HG03342 (cell line): ENCODE data around the gene CAB39.
"Not testable (repeated sequence)": the region's sequence is repeated elsewhere in the genome, so short reads cannot be mapped to it uniquely, and the experiment has no call there.

Source experiments
- ATAC-seq: cut with Tn5 transposase; IDR thresholded peaks from one replicate; pipeline ENCODE4 v1.9.1; 2021; ENCODE audit warnings: mild to moderate bottlenecking, moderate library complexity; ENCODE audit not compliant: unreplicated experiment

The CAB39 gene

GRCh38 chr2:230682546-230682945 lies 30.1 kb upstream of the CAB39 start:
- no peak for ATAC-seq

DNA sequence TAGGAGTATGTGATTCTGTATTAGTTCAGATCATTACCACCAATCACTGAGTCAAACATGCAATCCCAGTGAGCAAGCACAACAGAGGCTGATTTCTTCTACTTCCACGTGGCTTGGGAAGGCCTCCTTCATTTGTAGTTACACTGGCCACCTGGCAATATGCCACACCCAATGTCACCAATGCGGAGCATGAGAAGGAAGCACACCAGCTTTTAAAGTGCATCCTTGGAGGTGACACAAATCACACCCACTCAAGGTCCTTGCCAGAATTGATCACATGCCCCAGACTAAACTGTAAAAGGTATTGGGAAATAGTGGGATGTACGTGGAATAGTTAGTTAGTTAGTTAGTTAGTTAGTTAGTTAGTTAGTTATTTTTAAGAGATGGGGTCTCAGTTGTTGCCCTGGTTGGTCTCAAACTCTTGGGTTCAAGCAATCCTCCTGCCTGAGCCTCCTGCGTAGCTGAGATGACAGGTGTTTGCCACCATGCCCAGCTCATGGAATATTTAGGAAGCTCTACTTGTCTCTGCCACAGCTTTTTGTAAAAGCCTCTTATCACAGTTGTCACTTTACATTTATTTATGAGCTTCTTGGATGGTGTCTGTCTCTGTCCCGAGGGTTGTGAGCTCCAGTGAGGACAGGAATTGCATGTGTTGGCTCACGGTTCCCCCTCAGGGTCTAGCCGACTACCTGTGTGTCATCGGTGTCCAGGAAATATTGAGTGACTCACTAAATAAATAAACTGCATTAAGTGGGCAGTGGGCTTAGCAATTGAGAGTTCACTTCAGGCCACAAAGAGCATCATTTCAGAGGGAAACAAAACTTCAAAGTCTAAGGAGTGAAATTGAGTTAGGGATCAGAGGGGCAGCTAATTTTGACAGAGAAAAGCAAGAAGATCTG lies 28.1 kb upstream of the CAB39 start:
- no peak for ATAC-seq

DNA sequence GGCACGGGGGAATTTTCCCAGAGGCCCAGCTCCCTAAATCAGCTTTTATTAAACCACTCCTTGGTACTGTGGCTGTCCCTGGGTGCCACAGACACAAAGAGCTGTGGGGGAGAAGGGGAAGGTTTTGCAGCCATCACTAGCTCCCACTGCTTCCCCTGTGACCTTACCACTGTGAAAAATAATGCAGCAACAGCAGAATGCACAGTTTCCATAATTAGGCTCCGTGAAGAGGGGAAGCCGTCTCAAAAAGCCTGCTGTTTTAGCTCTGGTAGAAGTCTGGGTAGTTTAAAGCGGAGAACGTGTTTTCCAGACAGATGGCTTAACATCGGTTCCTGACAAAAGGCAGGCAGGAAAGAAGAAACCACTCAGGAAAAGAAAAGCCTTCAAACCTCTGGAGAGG lies 27.5 kb upstream of the CAB39 start:
- ATAC-seq, result no peak

DNA sequence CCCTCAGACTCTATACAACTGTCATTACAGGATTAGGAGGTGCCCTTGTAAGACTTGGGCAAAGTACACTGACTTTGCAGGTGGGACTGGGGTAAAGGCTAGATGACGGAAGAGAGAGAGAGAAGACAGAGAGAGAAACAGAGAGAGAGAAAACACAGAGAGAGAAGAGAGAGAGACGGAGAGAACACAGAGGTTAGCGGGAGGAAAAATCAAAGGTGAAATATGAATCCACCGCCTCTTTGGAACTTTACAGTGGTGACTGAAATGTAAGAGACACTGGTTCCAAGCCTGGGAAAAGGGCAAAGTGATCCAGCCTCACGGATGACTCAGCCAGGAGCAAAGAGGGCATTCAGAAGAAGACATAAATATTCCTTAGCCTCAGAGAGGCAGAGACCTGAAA lies 25.1 kb upstream of the CAB39 start:
- ATAC-seq, result no peak

DNA sequence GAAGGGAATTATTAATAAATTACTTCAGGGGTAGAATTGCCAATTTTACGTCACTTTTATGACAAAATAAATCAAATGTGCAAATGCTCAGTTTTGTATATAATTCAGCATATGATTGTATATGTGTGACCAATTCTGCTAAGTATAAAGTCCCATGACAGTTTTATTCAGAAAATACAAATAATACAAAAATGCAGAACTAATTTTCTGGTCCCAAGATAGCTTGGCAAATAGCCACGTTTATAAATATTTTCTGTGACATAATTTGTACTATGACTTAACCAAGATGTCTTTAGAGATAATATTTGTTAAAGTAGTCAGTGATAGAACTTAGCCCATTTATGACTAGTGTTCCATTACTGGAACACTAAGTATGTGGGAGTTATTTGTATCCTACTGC lies 24.2 kb upstream of the CAB39 start:
- ATAC-seq, result no peak

- ATAC-seq, result no peak
These were observed 22.2 kb upstream of the CAB39 start for GRCh38 chr2:230690439-230690838.

GRCh38 chr2:230691005-230691647 lies 21.5 kb upstream of the CAB39 start:
- ATAC-seq, result no peak

- no peak for ATAC-seq
These were observed 19.9 kb upstream of the CAB39 start for GRCh38 chr2:230692760-230693159.

GRCh38 chr2:230693411-230693810 lies 19.2 kb upstream of the CAB39 start:
- ATAC-seq, result no peak

GRCh38 chr2:230694241-230694640 lies 18.4 kb upstream of the CAB39 start:
- ATAC-seq, result peak; percentile 63

GRCh38 chr2:230695551-230695950 lies 17.1 kb upstream of the CAB39 start:
- no peak for ATAC-seq

DNA sequence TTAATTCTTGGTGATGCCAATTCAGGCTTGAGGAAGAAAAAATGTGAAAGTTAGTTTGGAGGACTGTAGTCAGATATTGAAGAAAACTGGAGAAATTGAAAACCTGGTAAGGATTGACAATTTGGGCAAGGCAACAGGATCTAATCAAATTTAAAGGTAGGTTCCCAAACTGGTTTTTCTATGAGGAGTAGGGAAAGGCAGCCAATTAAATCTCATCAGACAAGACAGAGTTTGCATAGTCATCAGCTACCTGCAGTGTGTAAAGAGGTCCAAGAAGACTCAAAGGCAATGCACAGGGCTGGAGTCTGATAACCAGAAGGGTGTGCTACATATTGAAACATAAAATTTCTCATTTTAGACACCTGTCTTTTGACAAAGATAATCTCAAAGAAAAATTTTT lies 16.0 kb upstream of the CAB39 start:
- no peak for ATAC-seq

GRCh38 chr2:230697676-230698075 lies 15.0 kb upstream of the CAB39 start:
- no peak for ATAC-seq

DNA sequence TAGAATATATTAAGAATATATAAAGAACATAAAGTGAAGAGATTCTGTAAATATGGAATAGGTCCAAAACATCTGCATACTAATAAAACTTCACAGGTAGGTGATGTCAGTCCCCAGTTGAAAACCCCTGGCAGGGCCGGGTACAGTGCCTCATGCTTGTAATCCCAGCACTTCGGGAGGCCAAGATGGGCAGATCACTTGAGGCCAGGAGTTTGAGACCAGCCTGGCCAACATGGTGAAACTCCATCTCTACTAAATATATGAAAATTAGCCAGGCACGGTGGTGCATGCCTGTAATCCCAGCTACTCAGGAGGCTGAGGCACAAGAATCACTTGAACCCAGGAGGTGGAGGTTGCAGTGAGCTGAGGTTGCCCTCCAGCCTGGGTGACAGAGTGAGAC lies 13.9 kb upstream of the CAB39 start:
- not testable (repeated sequence) for ATAC-seq

- no peak for ATAC-seq
These were observed 12.2 kb upstream of the CAB39 start for GRCh38 chr2:230700447-230700846.

- no peak for ATAC-seq
These were observed 11.3 kb upstream of the CAB39 start for GRCh38 chr2:230701308-230701707.

DNA sequence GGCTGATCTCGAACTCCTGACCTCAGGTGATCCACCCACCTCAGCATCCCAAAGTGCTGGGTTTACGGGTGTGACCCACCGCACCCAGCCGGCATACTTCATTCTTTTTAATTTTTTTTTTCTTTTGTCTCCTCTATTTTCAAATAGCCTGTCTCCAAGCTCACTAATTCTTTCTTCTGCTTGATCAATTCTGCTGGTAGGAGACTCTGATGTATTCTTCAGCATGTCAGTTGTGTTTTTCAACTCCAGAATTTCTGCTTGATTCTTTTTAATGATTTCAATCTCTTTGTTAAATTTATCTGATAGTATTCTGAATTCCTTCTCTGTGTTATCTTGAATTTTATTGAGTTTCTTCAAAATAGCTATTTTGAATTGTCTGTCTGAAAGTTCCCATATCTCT lies 10.2 kb upstream of the CAB39 start:
- ATAC-seq, result not testable (repeated sequence)

DNA sequence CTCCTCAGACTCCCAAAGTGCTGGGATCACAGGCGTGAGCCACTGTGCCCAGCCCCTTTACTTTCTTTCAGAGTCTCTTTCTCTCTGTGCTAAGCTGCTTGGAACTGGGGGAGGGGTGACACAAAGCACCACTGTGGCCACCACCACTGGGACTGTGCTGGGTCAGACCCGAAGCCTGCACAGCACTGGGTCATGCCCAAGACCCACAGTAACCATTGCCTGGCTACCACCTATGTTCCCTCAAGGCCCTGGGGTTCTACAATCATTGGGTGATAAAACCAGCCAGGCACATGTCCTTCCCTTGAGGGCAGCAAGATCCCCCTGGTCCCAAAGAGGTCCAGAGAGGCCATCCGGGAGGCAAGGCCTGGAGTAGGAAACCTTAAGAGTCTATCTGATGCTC lies 9.1 kb upstream of the CAB39 start:
- ATAC-seq, result no peak

- ATAC-seq, result no peak
These were observed 6.6 kb upstream of the CAB39 start for GRCh38 chr2:230706053-230706521.

DNA sequence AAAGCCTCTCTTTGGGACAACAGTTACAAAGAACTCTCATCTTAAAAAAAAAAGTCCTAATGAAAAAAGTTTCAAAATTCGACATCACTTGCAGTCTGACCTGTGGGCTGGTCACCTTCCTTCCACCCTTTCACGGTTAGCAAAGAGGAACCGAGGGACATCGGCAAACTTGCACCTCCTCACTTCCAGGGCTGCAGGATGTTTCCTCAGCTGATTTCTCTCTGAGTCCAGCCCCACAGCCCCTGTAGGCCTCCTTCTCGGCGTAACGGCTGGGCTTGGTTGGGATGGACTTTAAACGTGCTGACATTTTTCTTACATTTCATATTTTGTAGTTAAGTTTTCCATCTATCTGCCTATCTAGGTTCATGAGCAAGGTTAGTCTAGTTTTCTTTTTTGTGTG lies 5.7 kb upstream of the CAB39 start:
- ATAC-seq, result no peak

GRCh38 chr2:230708204-230708603 lies 4.4 kb upstream of the CAB39 start:
- no peak for ATAC-seq

DNA sequence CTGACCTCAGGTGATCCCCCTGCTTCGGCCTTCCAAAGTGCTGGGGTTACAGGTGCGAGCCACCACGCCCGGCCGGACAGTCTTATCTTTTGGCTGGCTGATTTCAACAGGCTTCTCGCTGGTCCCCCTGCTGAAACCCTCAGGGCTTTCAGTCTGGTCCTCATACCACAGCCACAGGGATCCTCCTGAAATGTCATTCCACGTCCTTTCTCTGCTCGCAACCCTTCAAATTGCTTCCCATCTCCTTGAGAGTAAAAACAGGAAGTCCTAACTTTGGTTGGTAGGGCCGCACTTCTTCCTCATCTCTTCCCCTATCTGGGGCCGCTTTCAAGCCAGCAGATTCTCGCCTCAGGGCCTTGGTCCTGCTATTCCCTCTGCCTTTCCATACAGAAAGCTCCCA lies 1.4 kb upstream of the CAB39 start:
- ATAC-seq, result no peak
